Peyer's patch (tissue), 4 donors: ENCODE data around the gene LRBA. TPM values are rescaled to one million over a fixed set of nuclear protein-coding genes. Genes with fewer than 3 reads are reported as not detected.

ENCODE experiments used
- DNase-seq, 3 donors: peaks; one replicate each; pipeline ENCODE4 v3.0.0-alpha.2; 2017 to 2019
- H3K27ac ChIP-seq, 4 donors: fragments of 200-600 bp; sonication (generic); one replicate each; pipeline ENCODE4 v1.5.1; 2016 to 2019
- H3K27me3 ChIP-seq, 2 donors: fragments of 200-600 bp; sonication (generic); one replicate each; pipeline ENCODE4 v1.5.1; 2019
- H3K36me3 ChIP-seq, 3 donors: fragments of 200-600 bp; sonication (generic); one replicate each; pipeline ENCODE4 v1.5.1; 2016 to 2019
- H3K4me1 ChIP-seq, 4 donors: fragments of 200-600 bp; sonication (generic); one replicate each; pipeline ENCODE4 v1.5.1; 2016 to 2019
- H3K4me3 ChIP-seq, 4 donors: fragments of 200-600 bp; sonication (generic); 1 replicate in 3 of 4; 2 replicates in 1 of 4; pipeline ENCODE4 v1.5.1; 2016 to 2019; ENCODE audit warnings: mild to moderate bottlenecking in 1 of 4
- H3K9me3 ChIP-seq, 4 donors: fragments of 200-600 bp; sonication (generic); one replicate each; pipeline ENCODE4 v1.5.1; 2016 to 2019; ENCODE audit warnings: mild to moderate bottlenecking in 1 of 4
- POLR2A ChIP-seq, 2 donors: fragments of 450-650 bp; IDR thresholded peaks; one replicate each; pipeline ENCODE4 v1.5.1; 2017; ENCODE audit warnings: antibody characterized with exemption in 2 of 2, mild to moderate bottlenecking in 2 of 2, moderate library complexity in 2 of 2
- total RNA-seq, 4 donors: library from RNA; depleted of rRNA; stranded (reverse); fragments of >200 nt; gene quantifications; one replicate each; pipeline ENCODE4 v1.1.0, GENCODE V29; 2016
- TF ChIP-seq, protein P1 (sequence below), 6 experiments: fragments of 450-650 bp in 4 of 6; fragments of 200-600 bp in 2 of 6; sonication (generic) in 1 of 6; IDR thresholded peaks; one replicate each; pipeline ENCODE4 v1.5.1; 2017 to 2019; ENCODE audit warnings: antibody characterized with exemption in 6 of 6, mild to moderate bottlenecking in 3 of 6, moderate library complexity in 1 of 6

LRBA gene
- total RNA-seq, 4 donors from 2014 or later: 71.5 to 120 (median 91.7) TPM

GRCh38 chr4:150384249-150384648, 630.8 kb downstream of the LRBA start:
- no peaks in the 10 kb centered on the region for H3K36me3 ChIP-seq
- H3K9me3 ChIP-seq: no peaks in the 10 kb centered on the region

DNA sequence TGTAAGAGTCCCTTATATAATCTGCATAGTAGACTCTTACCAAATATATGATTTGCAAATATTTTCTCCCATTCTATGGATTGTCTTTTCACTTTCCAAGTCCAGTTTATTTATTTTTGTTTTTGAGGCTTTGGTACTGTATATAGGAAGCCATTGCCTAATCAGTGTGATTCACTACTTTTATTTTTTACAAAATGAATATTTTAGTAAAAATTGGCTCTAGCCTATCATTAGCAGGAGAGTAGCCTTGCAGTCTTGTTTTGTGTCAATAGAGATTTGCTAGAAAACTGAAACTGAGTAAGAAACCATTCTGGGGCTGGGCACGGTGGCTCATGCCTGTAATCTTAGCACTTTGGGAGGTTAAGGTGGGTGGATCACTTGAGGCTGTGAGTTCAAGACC, 633.1 kb downstream of the LRBA start:
- no peaks in the 10 kb centered on the region for H3K9me3 ChIP-seq
- no peak for DNase-seq
- H3K4me1 ChIP-seq: no peaks in the 10 kb centered on the region
- H3K4me3 ChIP-seq: no peak overlapping the region
- H3K36me3 ChIP-seq: no peaks in the 10 kb centered on the region
- no peak for TF ChIP-seq POLR2A (IDR thresholded peaks at IDR 0.05)
- TF ChIP-seq, protein P1, sequence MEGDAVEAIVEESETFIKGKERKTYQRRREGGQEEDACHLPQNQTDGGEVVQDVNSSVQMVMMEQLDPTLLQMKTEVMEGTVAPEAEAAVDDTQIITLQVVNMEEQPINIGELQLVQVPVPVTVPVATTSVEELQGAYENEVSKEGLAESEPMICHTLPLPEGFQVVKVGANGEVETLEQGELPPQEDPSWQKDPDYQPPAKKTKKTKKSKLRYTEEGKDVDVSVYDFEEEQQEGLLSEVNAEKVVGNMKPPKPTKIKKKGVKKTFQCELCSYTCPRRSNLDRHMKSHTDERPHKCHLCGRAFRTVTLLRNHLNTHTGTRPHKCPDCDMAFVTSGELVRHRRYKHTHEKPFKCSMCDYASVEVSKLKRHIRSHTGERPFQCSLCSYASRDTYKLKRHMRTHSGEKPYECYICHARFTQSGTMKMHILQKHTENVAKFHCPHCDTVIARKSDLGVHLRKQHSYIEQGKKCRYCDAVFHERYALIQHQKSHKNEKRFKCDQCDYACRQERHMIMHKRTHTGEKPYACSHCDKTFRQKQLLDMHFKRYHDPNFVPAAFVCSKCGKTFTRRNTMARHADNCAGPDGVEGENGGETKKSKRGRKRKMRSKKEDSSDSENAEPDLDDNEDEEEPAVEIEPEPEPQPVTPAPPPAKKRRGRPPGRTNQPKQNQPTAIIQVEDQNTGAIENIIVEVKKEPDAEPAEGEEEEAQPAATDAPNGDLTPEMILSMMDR (IDR thresholded peaks at IDR 0.05): no peak
- no peaks in the 10 kb centered on the region for H3K27me3 ChIP-seq
- H3K27ac ChIP-seq: no peak overlapping the region

More at GRCh38 chr4:150384249-150384648, 630.8 kb downstream of the LRBA start:
- no peak for TF ChIP-seq POLR2A (IDR thresholded peaks at IDR 0.05)
- H3K4me3 ChIP-seq: no peak overlapping the region
- DNase-seq: no peak
- H3K27me3 ChIP-seq: no peaks in the 10 kb centered on the region
- H3K4me1 ChIP-seq: no peaks in the 10 kb centered on the region
- H3K27ac ChIP-seq: no peak overlapping the region

DNA sequence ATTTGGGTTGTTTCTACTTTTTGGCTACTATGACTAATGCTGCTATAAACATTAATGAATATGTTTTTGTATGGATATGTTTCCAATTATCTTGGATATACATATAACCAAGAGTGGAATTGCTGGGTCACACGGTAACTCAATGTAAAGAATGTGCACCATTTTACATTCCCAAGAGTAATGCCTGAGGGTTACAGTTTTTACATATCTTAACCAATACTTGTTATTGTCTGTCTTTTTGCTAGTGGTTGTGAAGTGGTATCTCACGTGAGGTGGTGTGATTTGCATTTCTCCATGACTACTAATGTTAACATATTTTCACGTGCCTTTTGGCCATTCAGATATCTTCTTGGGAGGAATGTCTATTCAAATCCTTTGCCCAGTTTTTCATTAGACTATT, 633.5 kb downstream of the LRBA start:
- TF ChIP-seq, protein P1 (IDR thresholded peaks at IDR 0.05): no peak
- no peak for TF ChIP-seq POLR2A (IDR thresholded peaks at IDR 0.05)

DNA sequence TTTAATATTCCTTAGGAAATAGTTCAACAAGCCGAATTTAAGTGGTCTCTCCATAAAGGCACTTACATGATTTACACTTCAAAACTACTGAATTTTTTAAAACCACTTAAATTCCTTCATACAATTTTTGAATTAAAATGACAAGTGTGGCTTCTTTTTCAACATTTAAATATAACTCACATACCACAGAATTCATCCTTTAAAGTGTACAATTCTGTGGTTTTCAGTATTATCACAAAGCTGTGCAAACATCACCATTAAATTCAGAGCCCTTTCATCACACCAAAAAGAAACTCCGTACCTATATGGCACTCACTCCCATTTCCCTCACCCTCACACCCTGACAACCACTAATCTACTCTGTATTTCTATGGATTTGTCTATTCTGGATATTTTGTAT, 634.0 kb downstream of the LRBA start:
- TF ChIP-seq, protein P1 (IDR thresholded peaks at IDR 0.05): no peak
- TF ChIP-seq POLR2A (IDR thresholded peaks at IDR 0.05): no peak
- Histone ChIP-seq H3K4me1 (no peaks in the 10 kb centered on the region), H3K4me3 (no peak overlapping the region), H3K27me3 (no peaks in the 10 kb centered on the region), H3K27ac (no peak overlapping the region), H3K36me3 (no peaks in the 10 kb centered on the region), H3K9me3 (no peaks in the 10 kb centered on the region)
- no peak for DNase-seq

More for the DNA sequence above, 633.5 kb downstream of the LRBA start:
- H3K36me3 ChIP-seq: no peaks in the 10 kb centered on the region
- H3K4me3 ChIP-seq: no peak overlapping the region
- DNase-seq: no peak
- H3K27ac ChIP-seq: no peak overlapping the region
- no peaks in the 10 kb centered on the region for H3K27me3 ChIP-seq
- H3K4me1 ChIP-seq: no peaks in the 10 kb centered on the region
- no peaks in the 10 kb centered on the region for H3K9me3 ChIP-seq

- TF ChIP-seq, protein P1 (IDR thresholded peaks at IDR 0.05): no peak
- TF ChIP-seq POLR2A (IDR thresholded peaks at IDR 0.05): no peak
- Histone ChIP-seq H3K27me3 (no peaks in the 10 kb centered on the region), H3K36me3 (no peaks in the 10 kb centered on the region), H3K27ac (no peak overlapping the region), H3K4me1 (no peaks in the 10 kb centered on the region), H3K9me3 (no peaks in the 10 kb centered on the region), H3K4me3 (no peak overlapping the region)
- DNase-seq: no peak
Observed at GRCh38 chr4:150379454-150379853, 635.6 kb downstream of the LRBA start.

- TF ChIP-seq POLR2A (IDR thresholded peaks at IDR 0.05): no peak
- TF ChIP-seq, protein P1 (IDR thresholded peaks at IDR 0.05): no peak
- H3K27ac ChIP-seq: no peak overlapping the region
- no peaks in the 10 kb centered on the region for H3K27me3 ChIP-seq
- no peaks in the 10 kb centered on the region for H3K4me1 ChIP-seq
- no peak for DNase-seq
- no peaks in the 10 kb centered on the region for H3K36me3 ChIP-seq
- H3K9me3 ChIP-seq: no peaks in the 10 kb centered on the region
- no peak overlapping the region for H3K4me3 ChIP-seq
Observed at GRCh38 chr4:150375025-150375424, 640.1 kb downstream of the LRBA start.
